SK-N-MC (cell line): Measurements from ENCODE around the gene ENPP3.

Experiments used
- DNase-seq: peaks from one replicate; pipeline ENCODE4 v3.0.0-alpha.2; 2011; ENCODE audit warnings: low read depth, low spot score
- H3K27ac ChIP-seq: fragments of 200-600 bp; sonication (generic); 2 replicates; pipeline ENCODE4 v1.5.1; 2016; ENCODE audit warnings: mixed run types
- H3K36me3 ChIP-seq: fragments of 200-600 bp; sonication (generic); 2 replicates; pipeline ENCODE4 v1.6.1; 2017; ENCODE audit warnings: antibody characterized with exemption, low read length, mixed read lengths; ENCODE audit not compliant: insufficient read depth
- H3K4me3 ChIP-seq: fragments of 200-600 bp; sonication (generic); 2 replicates; pipeline ENCODE4 v1.5.1; 2016
- H3K9ac ChIP-seq: fragments of 200-600 bp; sonication (generic); 2 replicates; pipeline ENCODE4 v1.8.0; 2017; ENCODE audit warnings: mixed run types, mixed read lengths; ENCODE audit not compliant: insufficient read length
- H3K9me3 ChIP-seq: fragments of 200-600 bp; sonication (generic); 2 replicates; pipeline ENCODE4 v1.6.1; 2017; ENCODE audit warnings: low read depth, mild to moderate bottlenecking, antibody characterized with exemption, low read length, moderate library complexity, mixed read lengths
- EZH2 ChIP-seq: fragments of 200-600 bp; sonication (generic); IDR thresholded peaks from one replicate; pipeline ENCODE4 v1.6.1; 2017; ENCODE audit warnings: antibody characterized with exemption
- FOXP2 ChIP-seq: optimal IDR thresholded peaks from 2 replicates; pipeline ENCODE3; 2011; ENCODE audit warnings: mild to moderate bottlenecking, moderate library complexity; ENCODE audit not compliant: insufficient read depth; ENCODE audit errors: extremely low read length, control extremely low read depth
- POLR2AphosphoS5 ChIP-seq: IDR thresholded peaks from 2 replicates; pipeline ENCODE4 v1.6.1; 2012; ENCODE audit warnings: mild to moderate bottlenecking, low read depth, low read length, borderline replicate concordance

Gene ENPP3

GRCh38 chr6:131638013-131638412 is 911 bp downstream of the ENPP3 start:
- DNase-seq: no peak
- 0 out of 2 replicates have a peak overlapping the region, but pooled peaks have one; percentile 14 for H3K27ac ChIP-seq
- peaks cover 3% of the 10 kb centered on the region; the same call in 1 of the 2 replicates for H3K36me3 ChIP-seq
- H3K9ac ChIP-seq: peak overlapping the region; percentile 61
- TF ChIP-seq FOXP2: no peak
- no peak for TF ChIP-seq POLR2AphosphoS5
- TF ChIP-seq EZH2: no peak
- H3K9me3 ChIP-seq: no peaks in the 10 kb centered on the region
- peak overlapping the region; percentile 73 for H3K4me3 ChIP-seq

- TF ChIP-seq FOXP2: no peak
- no peak for TF ChIP-seq POLR2AphosphoS5
- TF ChIP-seq EZH2: no peak
- Histone ChIP-seq H3K27ac (no peak overlapping the region), H3K9ac (no peak overlapping the region), H3K9me3 (no peaks in the 10 kb centered on the region), H3K4me3 (no peak overlapping the region), H3K36me3 (peaks cover 3% of the 10 kb centered on the region; the same call in 1 of the 2 replicates)
- no peak for DNase-seq
These were observed 3.0 kb downstream of the ENPP3 start for GRCh38 chr6:131640100-131640499.

- H3K36me3 ChIP-seq: peaks cover 3% of the 10 kb centered on the region; the same call in 1 of the 2 replicates
- H3K4me3 ChIP-seq: no peak overlapping the region
- no peak for DNase-seq
- H3K27ac ChIP-seq: no peak overlapping the region
- H3K9ac ChIP-seq: no peak overlapping the region
- H3K9me3 ChIP-seq: no peaks in the 10 kb centered on the region
- TF ChIP-seq FOXP2: no peak
- no peak for TF ChIP-seq EZH2
These were observed 3.5 kb downstream of the ENPP3 start for GRCh38 chr6:131640576-131640975.

- DNase-seq: no peak
- Histone ChIP-seq H3K36me3 (peaks cover 3% of the 10 kb centered on the region; the same call in 1 of the 2 replicates), H3K27ac (no peak overlapping the region), H3K9me3 (no peaks in the 10 kb centered on the region), H3K4me3 (no peak overlapping the region), H3K9ac (no peak overlapping the region)
- TF ChIP-seq POLR2AphosphoS5: no peak
- no peak for TF ChIP-seq EZH2
These were observed 4.5 kb downstream of the ENPP3 start for GRCh38 chr6:131641554-131641953.

GRCh38 chr6:131642565-131642964 is 5.5 kb downstream of the ENPP3 start:
- no peak overlapping the region for H3K9ac ChIP-seq
- DNase-seq: no peak
- H3K9me3 ChIP-seq: no peaks in the 10 kb centered on the region
- no peak overlapping the region for H3K4me3 ChIP-seq
- H3K36me3 ChIP-seq: peaks cover 3% of the 10 kb centered on the region; the same call in 1 of the 2 replicates
- H3K27ac ChIP-seq: no peak overlapping the region
- TF ChIP-seq FOXP2 (no peak), POLR2AphosphoS5 (no peak), EZH2 (no peak)

- no peaks in the 10 kb centered on the region for H3K9me3 ChIP-seq
- H3K36me3 ChIP-seq: peaks cover 3% of the 10 kb centered on the region; the same call in 1 of the 2 replicates
- H3K4me3 ChIP-seq: no peak overlapping the region
- DNase-seq: no peak
- no peak overlapping the region for H3K27ac ChIP-seq
- TF ChIP-seq FOXP2: no peak
- H3K9ac ChIP-seq: no peak overlapping the region
These were observed 6.0 kb downstream of the ENPP3 start for GRCh38 chr6:131642987-131643611.

- DNase-seq: no peak
- TF ChIP-seq EZH2 (no peak), POLR2AphosphoS5 (no peak), FOXP2 (no peak)
- Histone ChIP-seq H3K36me3 (peaks cover 3% of the 10 kb centered on the region; the same call in 1 of the 2 replicates), H3K9ac (no peak overlapping the region), H3K4me3 (no peak overlapping the region), H3K9me3 (no peaks in the 10 kb centered on the region), H3K27ac (no peak overlapping the region)
These were observed 6.9 kb downstream of the ENPP3 start for GRCh38 chr6:131643855-131644460.

GRCh38 chr6:131644921-131645320 is 7.8 kb downstream of the ENPP3 start:
- TF ChIP-seq POLR2AphosphoS5: no peak
- H3K27ac ChIP-seq: no peak overlapping the region
- no peak for DNase-seq
- H3K36me3 ChIP-seq: peaks cover 3% of the 10 kb centered on the region; the same call in 1 of the 2 replicates
- no peak overlapping the region for H3K9ac ChIP-seq
- H3K9me3 ChIP-seq: no peaks in the 10 kb centered on the region
- no peak overlapping the region for H3K4me3 ChIP-seq

GRCh38 chr6:131645846-131646245 is 8.7 kb downstream of the ENPP3 start:
- no peak for DNase-seq
- peaks cover 3% of the 10 kb centered on the region; the same call in 1 of the 2 replicates for H3K36me3 ChIP-seq
- H3K9me3 ChIP-seq: no peaks in the 10 kb centered on the region
- no peak overlapping the region for H3K4me3 ChIP-seq
- no peak for TF ChIP-seq FOXP2
- TF ChIP-seq POLR2AphosphoS5: no peak
- TF ChIP-seq EZH2: no peak
- H3K27ac ChIP-seq: no peak overlapping the region
- H3K9ac ChIP-seq: no peak overlapping the region
